Measurements from ENCODE around the gene TMEM14C.
A peak's percentile ranks its signal among the peaks of the same experiment; 100 is the strongest.

Gene TMEM14C

GRCh38 chr6:10722570-10722819 lies 375 bp upstream of the TMEM14C start:
- intact Hi-C loops (cut with DNase I; ENCODE audit: low total_unique reads) = loop anchor here (1.0 to 2.0 kb wide), 2 partner anchors 25 to 28 kb away; partner anchors contain the start of genes C6orf52, PAK1IP1 and TMEM14B
- DNase-seq = no peak
- Histone ChIP-seq H3K9me3 (no peaks in the 10 kb centered on the region), H3K27me3 (no peaks in the 10 kb centered on the region), H3K27ac (peak overlapping the region; percentile 78 to 92), H3K4me1 (peaks cover 7 to 47% (median 27%) of the 10 kb centered on the region in 4 donors), H3K36me3 (peaks cover 0 to 23% (median 6%) of the 10 kb centered on the region in 3 donors), H3K4me3 (peak overlapping the region; percentile 71 to 73)
- no peak for TF ChIP-seq CTCF (IDR thresholded peaks at IDR 0.05)

GRCh38 chr6:10723567-10723881 lies 654 bp downstream of the TMEM14C start:
- intact Hi-C loops (cut with DNase I; ENCODE audit: low total_unique reads) = loop anchor here (2.0 kb wide), 1 partner anchor 29 kb away; the partner anchor contains the start of genes C6orf52 and PAK1IP1

GRCh38 chr6:10725044-10725443 lies 2.2 kb downstream of the TMEM14C start:
- Histone ChIP-seq H3K27me3 (no peaks in the 10 kb centered on the region), H3K27ac (no peak overlapping the region), H3K4me1 (peaks cover 7 to 42% (median 30%) of the 10 kb centered on the region in 4 donors), H3K36me3 (peaks cover 7 to 49% (median 27%) of the 10 kb centered on the region in 3 donors), H3K9me3 (no peaks in the 10 kb centered on the region), H3K4me3 (no peak overlapping the region)
- DNase-seq = no peak
- intact Hi-C loops (cut with DNase I; ENCODE audit: low total_unique reads) = no loop called here
- TF ChIP-seq CTCF (IDR thresholded peaks at IDR 0.05) = no peak

More at GRCh38 chr6:10723567-10723881, 654 bp downstream of the TMEM14C start:
- H3K4me1 ChIP-seq = peaks cover 7 to 47% (median 27%) of the 10 kb centered on the region in 4 donors
- no peaks in the 10 kb centered on the region for H3K9me3 ChIP-seq
- H3K27me3 ChIP-seq = no peaks in the 10 kb centered on the region
- no peak for DNase-seq
- TF ChIP-seq CTCF (IDR thresholded peaks at IDR 0.05) = no peak
- H3K36me3 ChIP-seq = peaks cover 0 to 33% (median 12%) of the 10 kb centered on the region in 3 donors
- H3K4me3 ChIP-seq = peak overlapping the region; percentile 71 to 73
- peak overlapping the region; percentile 78 to 92 for H3K27ac ChIP-seq

GRCh38 chr6:10725716-10726115 lies 2.8 kb downstream of the TMEM14C start:
- Histone ChIP-seq H3K27ac (no peak overlapping the region), H3K36me3 (peaks cover 7 to 55% (median 34%) of the 10 kb centered on the region in 3 donors), H3K4me1 (peaks cover 7 to 41% (median 28%) of the 10 kb centered on the region in 4 donors), H3K9me3 (no peaks in the 10 kb centered on the region), H3K4me3 (no peak overlapping the region), H3K27me3 (no peaks in the 10 kb centered on the region)
- intact Hi-C loops (cut with DNase I; ENCODE audit: low total_unique reads) = no loop called here
- DNase-seq = no peak
- TF ChIP-seq CTCF (IDR thresholded peaks at IDR 0.05) = no peak

GRCh38 chr6:10730254-10730653 lies 7.4 kb downstream of the TMEM14C start:
- Histone ChIP-seq H3K4me3 (no peak overlapping the region), H3K4me1 (peaks cover 0 to 12% (median 3%) of the 10 kb centered on the region in 4 donors), H3K27me3 (no peaks in the 10 kb centered on the region), H3K27ac (no peak overlapping the region), H3K9me3 (no peaks in the 10 kb centered on the region), H3K36me3 (peaks cover 30 to 87% (median 55%) of the 10 kb centered on the region in 3 donors)
- DNase-seq = no peak
- intact Hi-C loops (cut with DNase I; ENCODE audit: low total_unique reads) = no loop called here
- TF ChIP-seq CTCF (IDR thresholded peaks at IDR 0.05) = no peak
